ENCODE data around the gene CFAP47.
"Not testable (repeated sequence)": the region's sequence is repeated elsewhere in the genome, so short reads cannot be mapped to it uniquely, and the experiment has no call there.

DNA sequence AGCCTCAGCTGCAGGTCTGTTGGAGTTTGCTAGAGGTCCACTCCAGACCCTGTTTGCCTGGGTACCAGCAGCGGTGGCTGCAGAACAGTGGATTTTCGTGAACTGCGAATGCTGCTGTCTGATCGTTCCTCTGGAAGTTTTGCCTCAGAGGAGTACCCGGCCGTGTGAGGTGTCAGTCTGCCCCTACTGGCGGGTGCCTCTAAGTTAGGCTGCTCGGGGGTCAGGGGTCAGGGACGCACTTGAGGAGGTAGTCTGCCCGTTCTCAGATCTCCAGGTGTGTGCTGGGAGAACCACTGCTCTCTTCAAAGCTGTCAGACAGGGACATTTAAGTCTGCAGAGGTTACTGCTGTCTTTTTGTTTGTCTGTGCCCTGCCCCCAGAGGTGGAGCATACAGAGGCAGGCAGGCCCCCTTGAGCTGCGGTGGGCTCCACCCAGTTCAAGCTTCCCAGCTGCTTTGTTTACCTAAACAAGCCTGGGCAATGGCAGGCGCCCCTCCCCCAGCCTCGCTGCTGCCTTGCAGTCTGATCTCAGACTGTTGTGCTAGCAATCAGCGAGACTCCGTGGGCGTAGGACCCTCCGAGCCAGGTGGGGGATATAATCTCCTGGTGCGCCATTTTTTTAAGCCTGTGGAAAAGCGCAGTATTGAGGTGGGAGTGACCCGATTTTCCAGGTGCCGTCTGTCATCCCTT lies 315.4 kb downstream of the CFAP47 start:
- TF ChIP-seq, protein P1, sequence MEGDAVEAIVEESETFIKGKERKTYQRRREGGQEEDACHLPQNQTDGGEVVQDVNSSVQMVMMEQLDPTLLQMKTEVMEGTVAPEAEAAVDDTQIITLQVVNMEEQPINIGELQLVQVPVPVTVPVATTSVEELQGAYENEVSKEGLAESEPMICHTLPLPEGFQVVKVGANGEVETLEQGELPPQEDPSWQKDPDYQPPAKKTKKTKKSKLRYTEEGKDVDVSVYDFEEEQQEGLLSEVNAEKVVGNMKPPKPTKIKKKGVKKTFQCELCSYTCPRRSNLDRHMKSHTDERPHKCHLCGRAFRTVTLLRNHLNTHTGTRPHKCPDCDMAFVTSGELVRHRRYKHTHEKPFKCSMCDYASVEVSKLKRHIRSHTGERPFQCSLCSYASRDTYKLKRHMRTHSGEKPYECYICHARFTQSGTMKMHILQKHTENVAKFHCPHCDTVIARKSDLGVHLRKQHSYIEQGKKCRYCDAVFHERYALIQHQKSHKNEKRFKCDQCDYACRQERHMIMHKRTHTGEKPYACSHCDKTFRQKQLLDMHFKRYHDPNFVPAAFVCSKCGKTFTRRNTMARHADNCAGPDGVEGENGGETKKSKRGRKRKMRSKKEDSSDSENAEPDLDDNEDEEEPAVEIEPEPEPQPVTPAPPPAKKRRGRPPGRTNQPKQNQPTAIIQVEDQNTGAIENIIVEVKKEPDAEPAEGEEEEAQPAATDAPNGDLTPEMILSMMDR (IDR thresholded peaks at IDR 0.05 in 8 of 11, conservative IDR thresholded peaks at IDR 0.05 in 3 of 11), result not testable (repeated sequence)
- TF ChIP-seq POLR2AphosphoS5, POLR2A (IDR thresholded peaks at IDR 0.05): not testable (repeated sequence)

Data from spleen (tissue), 7 donors.